ENCODE measurements around the gene HSD11B1. TPM values are rescaled to one million over a fixed set of nuclear protein-coding genes. Genes with fewer than 3 reads are reported as not detected.

Gene HSD11B1
- total RNA-seq, 2 donors from 2014 or later, result 0.48 to 0.59 TPM

DNA sequence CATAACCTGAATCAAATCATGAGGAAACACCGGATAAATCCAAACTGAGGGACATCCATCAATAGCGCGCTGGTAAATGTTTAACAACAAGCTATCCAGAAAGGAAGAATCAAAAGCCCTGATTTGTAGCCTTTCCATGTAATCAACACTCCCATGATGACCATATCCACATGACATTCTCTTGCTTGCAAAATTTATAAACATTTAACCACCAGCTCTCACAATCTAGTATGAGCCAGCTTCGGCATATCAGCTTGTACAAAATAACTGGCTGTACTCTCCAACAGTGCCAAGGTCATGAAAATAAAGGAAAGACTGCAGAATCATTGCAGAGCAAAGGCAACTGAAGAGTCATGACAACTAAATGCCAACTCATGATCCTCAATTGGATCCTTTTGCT, 15.7 kb downstream of the HSD11B1 start:
- intact Hi-C loops (cut with DNase I), result no loop called here
- Histone ChIP-seq H3K27me3 (no peaks in the 10 kb centered on the region), H3K4me3 (no peak overlapping the region), H3K9ac (ENCODE audit: low read depth in 2 of 2, low read length in 2 of 2) (no peak overlapping the region), H3K4me1 (no peaks in the 10 kb centered on the region), H3K27ac (no peak overlapping the region), H3K36me3 (no peaks in the 10 kb centered on the region), H3K9me3 (no peaks in the 10 kb centered on the region)
- TF ChIP-seq, protein P1, sequence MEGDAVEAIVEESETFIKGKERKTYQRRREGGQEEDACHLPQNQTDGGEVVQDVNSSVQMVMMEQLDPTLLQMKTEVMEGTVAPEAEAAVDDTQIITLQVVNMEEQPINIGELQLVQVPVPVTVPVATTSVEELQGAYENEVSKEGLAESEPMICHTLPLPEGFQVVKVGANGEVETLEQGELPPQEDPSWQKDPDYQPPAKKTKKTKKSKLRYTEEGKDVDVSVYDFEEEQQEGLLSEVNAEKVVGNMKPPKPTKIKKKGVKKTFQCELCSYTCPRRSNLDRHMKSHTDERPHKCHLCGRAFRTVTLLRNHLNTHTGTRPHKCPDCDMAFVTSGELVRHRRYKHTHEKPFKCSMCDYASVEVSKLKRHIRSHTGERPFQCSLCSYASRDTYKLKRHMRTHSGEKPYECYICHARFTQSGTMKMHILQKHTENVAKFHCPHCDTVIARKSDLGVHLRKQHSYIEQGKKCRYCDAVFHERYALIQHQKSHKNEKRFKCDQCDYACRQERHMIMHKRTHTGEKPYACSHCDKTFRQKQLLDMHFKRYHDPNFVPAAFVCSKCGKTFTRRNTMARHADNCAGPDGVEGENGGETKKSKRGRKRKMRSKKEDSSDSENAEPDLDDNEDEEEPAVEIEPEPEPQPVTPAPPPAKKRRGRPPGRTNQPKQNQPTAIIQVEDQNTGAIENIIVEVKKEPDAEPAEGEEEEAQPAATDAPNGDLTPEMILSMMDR (IDR thresholded peaks at IDR 0.05), result no peak
- no peak for DNase-seq

DNA sequence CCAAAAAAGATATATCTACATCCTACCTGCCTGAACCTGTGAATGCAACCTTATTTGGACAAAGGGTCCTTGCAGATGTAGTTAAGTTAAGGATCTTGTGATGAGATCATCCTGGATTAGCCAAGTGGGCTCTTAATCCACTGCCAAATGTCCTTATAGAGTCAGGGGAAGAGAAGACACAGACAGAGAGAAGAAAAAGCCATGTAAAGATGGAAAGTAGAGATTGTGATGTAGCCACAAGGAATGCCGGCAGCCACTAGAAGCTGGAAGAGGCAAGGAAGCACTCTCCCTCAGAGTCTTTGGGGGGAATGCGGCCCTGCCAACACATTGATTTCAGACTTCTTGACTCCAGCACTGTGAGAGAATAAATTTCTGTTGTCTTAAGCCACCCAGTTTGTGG, 16.2 kb downstream of the HSD11B1 start:
- H3K4me3 ChIP-seq, result no peak overlapping the region
- no peaks in the 10 kb centered on the region for H3K36me3 ChIP-seq
- no peaks in the 10 kb centered on the region for H3K9me3 ChIP-seq
- H3K9ac ChIP-seq (ENCODE audit: low read depth in 2 of 2, low read length in 2 of 2), result no peak overlapping the region
- H3K4me1 ChIP-seq, result no peaks in the 10 kb centered on the region
- intact Hi-C loops (cut with DNase I), result no loop called here
- no peak overlapping the region for H3K27ac ChIP-seq
- DNase-seq, result no peak
- TF ChIP-seq, protein P1 (IDR thresholded peaks at IDR 0.05), result no peak
- no peaks in the 10 kb centered on the region for H3K27me3 ChIP-seq

DNA sequence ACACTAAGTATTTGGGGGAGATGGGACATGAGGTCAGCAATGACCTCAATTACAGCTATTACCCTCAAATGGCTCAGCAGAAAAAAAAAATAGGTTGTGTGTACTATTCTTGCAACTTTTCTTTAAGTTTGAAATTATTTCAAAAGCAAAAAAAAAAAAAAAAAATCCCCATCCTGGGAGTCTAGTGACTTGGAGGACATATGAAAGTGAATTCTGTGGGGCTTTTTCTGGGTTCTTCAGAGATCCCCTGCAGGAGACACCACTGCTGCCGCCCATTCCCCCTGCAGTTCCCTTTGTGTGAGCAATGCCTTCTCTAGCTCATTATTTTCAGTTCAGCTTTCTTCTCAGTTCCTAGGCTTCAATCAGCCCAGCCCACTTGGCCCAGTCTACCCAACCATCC, 16.7 kb downstream of the HSD11B1 start:
- H3K27me3 ChIP-seq, result no peaks in the 10 kb centered on the region
- H3K9me3 ChIP-seq, result no peaks in the 10 kb centered on the region
- intact Hi-C loops (cut with DNase I), result no loop called here
- H3K27ac ChIP-seq, result no peak overlapping the region
- no peak for DNase-seq
- H3K4me1 ChIP-seq, result no peaks in the 10 kb centered on the region
- H3K4me3 ChIP-seq, result no peak overlapping the region
- no peak overlapping the region for H3K9ac ChIP-seq (ENCODE audit: low read depth in 2 of 2, low read length in 2 of 2)
- no peaks in the 10 kb centered on the region for H3K36me3 ChIP-seq
- TF ChIP-seq, protein P1 (IDR thresholded peaks at IDR 0.05), result no peak

DNA sequence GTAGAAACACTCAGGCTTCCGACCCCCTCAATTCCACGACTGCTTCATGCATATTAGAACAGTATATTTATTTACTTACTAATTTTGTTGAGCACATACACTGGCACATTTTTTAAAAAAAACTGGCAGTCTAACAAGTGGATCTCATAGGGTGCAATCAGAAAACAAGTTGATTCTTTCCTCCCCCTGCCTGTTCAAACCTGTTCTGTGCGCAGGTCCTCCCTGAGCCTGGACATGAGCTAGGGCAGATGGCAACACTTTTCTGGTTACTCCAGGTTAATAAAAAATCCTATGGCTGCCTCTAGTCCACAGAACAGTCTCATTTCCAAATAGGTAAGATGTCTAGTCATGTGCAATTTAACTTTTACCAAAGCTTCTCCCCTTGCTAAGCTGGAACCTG, 18.6 kb downstream of the HSD11B1 start:
- Histone ChIP-seq H3K27me3 (no peaks in the 10 kb centered on the region), H3K4me1 (no peaks in the 10 kb centered on the region), H3K36me3 (no peaks in the 10 kb centered on the region), H3K9me3 (no peaks in the 10 kb centered on the region), H3K4me3 (no peak overlapping the region), H3K9ac (ENCODE audit: low read depth in 2 of 2, low read length in 2 of 2) (no peak overlapping the region), H3K27ac (no peak overlapping the region)
- TF ChIP-seq, protein P1 (IDR thresholded peaks at IDR 0.05), result no peak
- no peak for DNase-seq
- intact Hi-C loops (cut with DNase I), result no loop called here

DNA sequence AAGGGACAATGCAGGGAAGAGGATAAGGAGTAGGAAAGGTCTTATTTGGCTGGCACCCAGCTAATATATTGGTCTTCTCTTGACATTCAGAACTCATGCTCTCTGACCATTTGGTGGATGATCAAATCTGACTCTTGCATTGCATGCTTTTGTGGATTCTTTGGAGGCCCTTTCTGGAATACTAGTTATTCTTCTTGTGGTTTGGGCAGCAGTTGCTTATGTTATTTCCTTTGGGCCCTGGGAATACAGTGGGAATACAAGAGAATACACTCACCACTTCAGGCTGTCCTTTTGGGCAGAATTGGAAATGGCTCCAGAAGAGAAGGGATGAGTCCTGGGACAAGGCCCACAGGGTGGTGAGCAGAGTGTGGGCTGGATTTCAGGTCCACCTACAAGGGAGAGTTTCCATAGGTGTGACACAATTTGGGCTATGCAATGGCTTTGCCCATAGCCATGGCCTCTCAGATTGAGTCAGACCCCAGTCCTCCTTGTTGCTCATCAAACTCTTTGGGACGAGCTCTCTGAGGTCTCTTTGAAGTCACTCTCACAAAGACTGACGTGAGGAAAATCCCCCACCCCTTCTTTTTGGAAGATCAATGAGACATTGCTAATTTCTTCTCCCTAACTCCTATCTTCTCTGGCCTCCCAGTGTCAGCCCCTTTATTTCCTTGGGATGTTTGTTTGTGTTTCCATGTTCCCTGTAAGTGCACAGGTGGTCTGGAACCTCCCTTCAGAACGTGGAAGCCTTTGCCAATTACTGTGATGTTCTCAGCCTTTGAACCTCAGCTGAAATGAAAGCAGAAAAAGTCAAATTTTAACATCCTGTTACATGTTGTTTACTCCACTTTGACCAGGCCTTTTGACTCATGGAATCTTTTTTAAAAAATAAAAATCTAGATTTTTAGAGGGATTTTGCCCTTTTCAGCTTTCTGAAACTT, 19.4 kb downstream of the HSD11B1 start:
- no peak overlapping the region for H3K27ac ChIP-seq
- no peak overlapping the region for H3K4me3 ChIP-seq
- no peak overlapping the region for H3K9ac ChIP-seq (ENCODE audit: low read depth in 2 of 2, low read length in 2 of 2)
- H3K9me3 ChIP-seq, result no peaks in the 10 kb centered on the region
- no peaks in the 10 kb centered on the region for H3K27me3 ChIP-seq
- H3K36me3 ChIP-seq, result no peaks in the 10 kb centered on the region
- H3K4me1 ChIP-seq, result no peaks in the 10 kb centered on the region
- TF ChIP-seq, protein P1 (IDR thresholded peaks at IDR 0.05), result no peak
- intact Hi-C loops (cut with DNase I), result no loop called here
- DNase-seq, result no peak
